Stimulated activated CD8-positive, alpha-beta memory T cell treated with anti-CD3 and anti-CD28 coated beads, Interleukin-7, amount 100 ng/mL, for 4 hours (primary cell): ENCODE data around the gene RAB43.
"Not testable (repeated sequence)": the region's sequence is repeated elsewhere in the genome, so short reads cannot be mapped to it uniquely, and the experiment has no call there.

Experiments used
- DNase-seq, 2 donors: peaks; one replicate each; pipeline ENCODE4 v3.0.0-alpha.2; 2020; ENCODE audit warnings: low read depth in 2 of 2

RAB43 gene

DNA sequence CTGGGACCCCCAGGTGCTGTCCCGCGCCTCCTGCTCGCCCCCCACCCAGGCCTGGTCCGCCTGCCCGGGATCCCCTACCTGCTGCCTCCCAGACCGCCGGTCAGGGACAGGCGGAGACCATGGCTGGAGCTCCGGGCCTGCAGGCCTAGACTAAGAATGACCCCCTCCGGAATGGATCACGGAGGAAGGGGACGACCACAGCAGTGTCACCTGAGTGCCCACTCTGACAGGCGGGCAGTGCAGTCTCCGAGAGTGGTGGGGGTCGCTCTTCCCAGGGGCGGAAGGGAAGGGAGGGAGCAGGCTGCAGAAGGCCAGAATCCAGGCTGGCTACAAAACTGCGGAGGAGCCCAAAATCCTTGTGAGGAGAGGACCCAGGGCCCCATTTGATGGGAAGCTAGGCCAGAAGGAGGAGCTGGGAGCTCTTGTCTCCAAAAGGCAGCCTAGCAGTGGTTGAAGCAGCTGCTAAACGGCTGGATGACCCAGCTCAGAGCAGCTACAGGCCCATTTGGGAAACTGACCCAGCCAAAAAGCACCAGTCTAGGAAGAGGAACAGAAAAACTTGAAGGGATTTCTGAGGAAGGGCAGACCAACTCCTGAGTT, 908 bp upstream of the RAB43 start:
- no peak for DNase-seq

- DNase-seq: peak in 1 of 2 donors; percentile 61
Measured at GRCh38 chr3:129121016-129121791, 400 bp downstream of the RAB43 start.

GRCh38 chr3:129120254-129121004, 1.2 kb downstream of the RAB43 start:
- peak; percentile 83 to 86 for DNase-seq

DNA sequence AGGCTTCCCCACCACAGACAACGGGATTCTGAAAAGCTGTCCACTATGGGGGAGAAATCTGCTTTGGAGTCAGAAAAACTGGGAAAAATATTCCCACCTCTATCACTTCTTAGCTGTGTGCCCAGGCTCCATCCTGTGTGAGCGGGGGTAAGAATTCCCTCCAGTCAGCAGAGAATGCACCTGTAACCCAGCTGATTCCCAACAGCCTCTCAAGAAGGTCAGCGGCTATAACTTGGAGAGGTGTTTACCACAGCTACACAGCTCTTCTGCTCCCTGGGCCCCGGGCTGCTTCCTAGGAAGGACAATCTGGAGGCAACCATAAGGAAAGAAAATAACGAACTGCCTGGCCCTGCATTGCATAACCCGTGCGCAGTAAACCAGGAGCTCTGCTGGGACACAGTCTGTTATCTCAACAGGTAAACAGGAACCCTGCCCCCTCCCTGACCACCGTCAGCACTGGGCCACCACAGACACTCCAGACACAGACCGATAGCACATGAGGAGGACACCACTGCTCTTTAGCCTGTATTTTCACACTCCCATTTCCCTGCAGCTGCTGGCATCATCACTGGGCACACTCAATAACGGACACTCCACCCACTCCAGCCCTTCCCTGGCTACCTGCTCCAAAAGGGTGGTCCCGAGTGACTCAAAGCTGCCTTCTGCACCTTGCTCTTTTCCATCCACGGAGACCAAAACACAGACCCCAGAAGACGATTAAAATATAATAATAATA, 2.1 kb downstream of the RAB43 start:
- no peak for DNase-seq

- no peak for DNase-seq
Measured at GRCh38 chr3:129118745-129119144, 2.9 kb downstream of the RAB43 start.

- DNase-seq: no peak
Measured at GRCh38 chr3:129117134-129117533, 4.5 kb downstream of the RAB43 start.

- DNase-seq: no peak
Measured at GRCh38 chr3:129116482-129116946, 5.1 kb downstream of the RAB43 start.

DNA sequence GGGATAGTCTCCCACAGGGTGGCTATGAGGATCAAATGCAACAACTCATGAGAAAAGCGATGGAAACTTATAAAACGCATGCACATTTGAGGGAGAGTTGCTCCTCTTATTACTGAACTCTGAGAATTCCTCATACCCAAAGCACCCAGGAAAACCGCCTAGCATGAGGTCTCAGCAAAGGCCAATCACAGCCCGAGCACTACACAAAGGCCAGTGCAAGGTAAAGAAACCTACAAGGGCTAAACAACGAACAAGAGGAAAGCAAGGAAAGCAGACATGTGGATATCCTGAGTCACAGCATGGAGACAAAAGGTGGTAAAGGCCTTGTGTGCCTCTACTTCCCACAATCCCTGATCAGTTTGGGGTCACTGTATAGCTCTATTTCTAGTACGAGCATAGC, 7.1 kb downstream of the RAB43 start:
- DNase-seq: no peak

- DNase-seq: no peak
Measured at GRCh38 chr3:129112308-129113052, 9.1 kb downstream of the RAB43 start.

- DNase-seq: not testable (repeated sequence)
Measured at GRCh38 chr3:129111076-129111780, 10.4 kb downstream of the RAB43 start.

GRCh38 chr3:129107793-129108192, 13.8 kb downstream of the RAB43 start:
- no peak for DNase-seq

- DNase-seq: no peak
Measured at GRCh38 chr3:129106866-129107565, 14.6 kb downstream of the RAB43 start.

- no peak for DNase-seq
Measured at GRCh38 chr3:129106320-129106719, 15.3 kb downstream of the RAB43 start.

DNA sequence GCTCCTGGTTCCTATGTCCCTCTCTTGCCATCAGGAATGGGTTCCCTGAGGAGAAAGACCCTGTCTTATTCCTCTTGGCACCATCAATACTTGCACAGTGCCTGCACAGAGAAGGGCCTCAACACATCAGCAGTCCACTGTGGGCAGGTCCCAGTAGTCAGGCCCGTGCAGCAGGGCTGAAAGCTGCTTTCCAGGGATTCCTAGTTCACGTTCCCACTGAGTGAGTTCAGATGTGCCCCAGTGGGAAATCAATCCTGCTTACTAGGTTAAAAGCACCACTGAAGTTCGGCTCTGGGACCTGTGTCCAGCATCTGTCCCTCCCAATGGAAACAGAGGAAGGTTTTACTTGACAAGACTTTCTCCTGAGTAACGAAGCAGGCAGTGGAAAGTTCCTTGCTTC, 15.7 kb downstream of the RAB43 start:
- no peak for DNase-seq

DNA sequence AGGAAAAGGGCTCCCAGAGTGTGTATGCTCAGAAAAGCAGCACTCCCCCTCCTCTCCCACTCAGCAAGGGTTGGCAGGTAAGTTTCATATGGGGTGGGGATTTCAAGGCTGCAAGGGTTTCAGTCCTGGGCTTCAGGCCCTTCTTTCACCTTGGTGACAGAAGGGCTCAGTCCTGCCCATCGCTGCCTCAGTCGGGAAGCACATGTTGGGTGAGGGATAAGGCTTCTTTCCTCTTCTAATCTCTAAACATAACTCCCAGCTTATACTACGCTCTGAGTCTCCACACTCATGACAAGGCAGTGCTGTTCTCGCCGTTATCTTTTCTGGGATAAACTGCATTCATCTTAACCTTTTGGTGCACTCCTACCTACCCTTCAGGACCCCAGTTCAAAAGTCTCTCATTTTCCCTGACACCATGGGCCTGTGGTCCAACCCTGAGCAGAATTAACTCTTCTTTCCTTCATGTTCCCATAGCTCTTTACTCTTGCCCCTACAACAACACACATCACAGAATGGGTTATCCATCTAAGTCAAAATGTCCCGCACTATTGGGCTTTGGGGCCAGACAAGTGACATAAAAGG, 17.0 kb downstream of the RAB43 start:
- DNase-seq: no peak

- DNase-seq: no peak
Measured at GRCh38 chr3:129104051-129104450, 17.6 kb downstream of the RAB43 start.

- DNase-seq: no peak
Measured at GRCh38 chr3:129103296-129103695, 18.3 kb downstream of the RAB43 start.

DNA sequence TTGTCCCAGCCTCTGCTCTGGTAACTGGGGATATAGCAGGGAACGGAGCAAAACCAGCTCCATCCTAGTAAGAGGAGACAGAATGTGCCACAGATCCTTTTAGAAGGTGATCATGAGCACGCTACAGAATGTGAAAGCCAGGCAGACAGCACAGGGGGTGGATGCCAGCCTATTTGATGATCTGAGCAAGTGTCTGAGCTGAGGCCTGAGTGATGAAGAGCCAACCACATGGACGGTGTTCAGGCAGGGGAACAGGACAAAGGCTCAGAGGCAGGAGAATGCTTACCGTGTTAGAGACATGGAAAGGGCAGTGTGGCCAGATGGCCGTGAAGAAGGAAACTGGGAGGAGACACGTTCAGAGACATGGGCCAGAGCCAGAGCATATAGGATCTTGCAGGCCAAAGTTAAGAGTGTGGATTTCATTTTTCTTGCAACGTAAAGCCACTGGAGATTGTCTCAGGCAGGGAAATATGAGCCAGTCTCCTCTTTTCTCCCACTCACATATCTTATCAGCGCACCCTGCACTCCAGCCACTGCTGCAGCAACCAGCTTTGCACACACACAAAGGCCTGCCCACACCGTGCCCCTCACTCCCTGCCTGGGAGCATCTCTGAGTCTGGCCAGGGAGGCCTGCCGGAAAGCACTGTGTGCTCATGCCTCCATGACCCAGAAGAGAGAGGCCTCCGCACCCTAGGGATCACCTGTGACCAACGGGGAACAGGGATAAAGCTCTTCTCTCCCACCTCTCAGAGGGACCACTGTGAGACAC, 20.1 kb downstream of the RAB43 start:
- DNase-seq: no peak

- no peak for DNase-seq
Measured at GRCh38 chr3:129100274-129100673, 21.3 kb downstream of the RAB43 start.
